GM23338 (cell line): ENCODE data around the gene KIAA1549. TPM values are rescaled to one million over a fixed set of nuclear protein-coding genes. Genes with fewer than 3 reads are reported as not detected.

Source experiments
- ATAC-seq: fragments of 200-7000 bp; cut with Tn5 transposase; 3 replicates; pipeline ENCODE4 v1.9.1; 2020
- DNase-seq: peaks from one replicate; pipeline ENCODE4 v3.0.0-alpha.2; 2015; ENCODE audit warnings: low spot score
- H2AFZ ChIP-seq: fragments of 200-600 bp; sonication (generic); 2 replicates; pipeline ENCODE4 v1.8.0; 2016; ENCODE audit warnings: antibody characterized with exemption, mild to moderate bottlenecking, moderate library complexity
- H3F3A ChIP-seq: fragments of 200-600 bp; sonication (generic); replicated peaks from 2 replicates; pipeline ENCODE4 v1.8.0; 2017; ENCODE audit warnings: antibody characterized with exemption, mixed run types, low read depth
- H3K27ac ChIP-seq: fragments of 200-600 bp; sonication (generic); 2 replicates; pipeline ENCODE4 v1.6.1; 2016; ENCODE audit warnings: low read depth
- H3K27me3 ChIP-seq: fragments of 200-600 bp; sonication (generic); 2 replicates; pipeline ENCODE4 v1.8.0; 2016; ENCODE audit warnings: mild to moderate bottlenecking, mixed run types, moderate library complexity; ENCODE audit not compliant: insufficient read depth
- H3K36me3 ChIP-seq: fragments of 200-600 bp; sonication (generic); 2 replicates; pipeline ENCODE4 v1.8.0; 2016; ENCODE audit warnings: mild to moderate bottlenecking; ENCODE audit not compliant: insufficient read depth
- H3K4me1 ChIP-seq: fragments of 200-600 bp; sonication (generic); 2 replicates; pipeline ENCODE4 v1.8.0; 2016; ENCODE audit warnings: mild to moderate bottlenecking, moderate library complexity; ENCODE audit not compliant: insufficient read depth
- H3K4me2 ChIP-seq: fragments of 200-600 bp; sonication (generic); 2 replicates; pipeline ENCODE4 v1.7.1; 2017; ENCODE audit warnings: mixed run types
- H3K4me3 ChIP-seq: fragments of 200-600 bp; sonication (generic); 2 replicates; pipeline ENCODE4 v1.6.1; 2016; ENCODE audit warnings: mixed run types
- H3K79me2 ChIP-seq: fragments of 200-600 bp; sonication (generic); replicated peaks from 2 replicates; pipeline ENCODE4 v1.8.0; 2017; ENCODE audit warnings: mild to moderate bottlenecking; ENCODE audit not compliant: insufficient read depth
- H3K9me2 ChIP-seq: fragments of 200-600 bp; sonication (generic); 2 replicates; pipeline ENCODE4 v1.8.0; 2017; ENCODE audit not compliant: insufficient read depth
- H4K20me1 ChIP-seq: fragments of 200-600 bp; sonication (generic); replicated peaks from 2 replicates; pipeline ENCODE4 v1.8.0; 2017; ENCODE audit warnings: mild to moderate bottlenecking; ENCODE audit not compliant: insufficient read depth
- H3K27ac Mint-ChIP-seq: 2 replicates; pipeline ENCODE4 v1.8.0; 2020; ENCODE audit warnings: inconsistent platforms, mild to moderate bottlenecking, moderate library complexity, mixed read lengths
- H3K27me3 Mint-ChIP-seq: 3 replicates; pipeline ENCODE4 v1.8.0; 2022; ENCODE audit warnings: low read depth, mild to moderate bottlenecking, moderate library complexity, mixed read lengths, inconsistent platforms; ENCODE audit not compliant: insufficient read depth, poor library complexity
- H3K36me3 Mint-ChIP-seq: 3 replicates; pipeline ENCODE4 v1.8.0; 2021; ENCODE audit warnings: low read depth, mild to moderate bottlenecking, inconsistent platforms, moderate library complexity, mixed read lengths
- H3K4me1 Mint-ChIP-seq: 3 replicates; pipeline ENCODE4 v1.8.0; 2020; ENCODE audit warnings: mild to moderate bottlenecking, inconsistent platforms, mixed read lengths
- H3K4me3 Mint-ChIP-seq: 3 replicates; pipeline ENCODE4 v1.8.0; 2021; ENCODE audit warnings: moderate library complexity, mild to moderate bottlenecking, inconsistent platforms, mixed read lengths
- H3K9me3 Mint-ChIP-seq: 3 replicates; pipeline ENCODE4 v1.8.0; 2020; ENCODE audit warnings: moderate library complexity, mild to moderate bottlenecking, inconsistent platforms, mixed read lengths
- CREB1 ChIP-seq: fragments of 250-450 bp; sonication (Bioruptor Pico); IDR thresholded peaks from 2 replicates; pipeline ENCODE4 v1.5.0; 2020; ENCODE audit warnings: low read depth, mild to moderate bottlenecking, moderate library complexity
- CTCF ChIP-seq, 2 experiments: fragments of 200-600 bp in 1 of 2; sonication (generic) in 1 of 2; conservative IDR thresholded peaks; 2 replicates each; pipeline versions ENCODE4 v1.5.1 to v1.6.1; 2016 to 2017; ENCODE audit warnings: antibody characterized with exemption in 2 of 2, low read depth in 2 of 2, mild to moderate bottlenecking in 2 of 2, moderate library complexity in 1 of 2
- ETS1 ChIP-seq: IDR thresholded peaks from 2 replicates; pipeline ENCODE4 v1.6.1; 2016; ENCODE audit warnings: antibody characterized with exemption
- EZH2 ChIP-seq: fragments of 200-600 bp; sonication (generic); IDR thresholded peaks from one replicate; pipeline ENCODE4 v1.8.0; 2017; ENCODE audit warnings: antibody characterized with exemption, mild to moderate bottlenecking, low read depth; ENCODE audit not compliant: unreplicated experiment
- EZH2phosphoT487 ChIP-seq: fragments of 200-600 bp; sonication (generic); IDR thresholded peaks from one replicate; pipeline ENCODE4 v1.8.1; 2018; ENCODE audit warnings: antibody characterized with exemption; ENCODE audit not compliant: unreplicated experiment
- NANOG ChIP-seq: IDR thresholded peaks from 2 replicates; pipeline ENCODE4 v1.6.1; 2016; ENCODE audit warnings: antibody characterized with exemption, borderline replicate concordance
- POLR2AphosphoS5 ChIP-seq: IDR thresholded peaks from 2 replicates; pipeline ENCODE4 v1.6.1; 2016; ENCODE audit warnings: antibody characterized with exemption, low read depth
- STAT1 ChIP-seq: IDR thresholded peaks from one replicate; pipeline ENCODE4 v1.6.1; 2016; ENCODE audit warnings: antibody characterized with exemption; ENCODE audit not compliant: unreplicated experiment
- ZNF114 ChIP-seq: fragments of 250-450 bp; sonication (Bioruptor Pico); IDR thresholded peaks from 2 replicates; pipeline ENCODE4 v1.5.0; 2020; ENCODE audit warnings: mild to moderate bottlenecking, moderate library complexity
- ZNF331 ChIP-seq: fragments of 250-450 bp; sonication (Bioruptor Pico); IDR thresholded peaks from 2 replicates; pipeline ENCODE4 v1.5.0; 2020; ENCODE audit warnings: low read depth, mild to moderate bottlenecking, moderate library complexity
- ZNF462 ChIP-seq: fragments of 250-450 bp; sonication (Bioruptor Pico); IDR thresholded peaks from 2 replicates; pipeline ENCODE4 v1.5.0; 2020; ENCODE audit warnings: mild to moderate bottlenecking, moderate library complexity
- polyA plus RNA-seq: library from polyadenylated mRNA; unstranded; fragments of >200 nt; fragmentation: Nextera tagmentation; extraction: Ambion mirVana; gene quantifications from 2 replicates; pipeline ENCODE4 v1.2.1, GENCODE V29; 2016
- total RNA-seq: library from RNA; depleted of rRNA; stranded (reverse); fragments of >200 nt; shearing (Covaris generic); gene quantifications from 2 replicates; pipeline ENCODE4 v1.2.3, GENCODE V29; 2014

KIAA1549 gene
- total and polyA plus RNA-seq, 2 experiments from 2014 or later, result 3.6 to 13.5 TPM

GRCh38 chr7:138943061-138943460, 38.1 kb downstream of the KIAA1549 start:
- H3K9me2 ChIP-seq, result no peaks in the 10 kb centered on the region
- H3K27ac ChIP-seq, result no peak overlapping the region
- H3F3A ChIP-seq, result no peaks in the 10 kb centered on the region; the same call in 1 of the 2 replicates
- Mint-ChIP-seq H3K27ac (no peak overlapping the region), H3K27me3 (peaks cover 9% of the 10 kb centered on the region), H3K4me1 (peaks cover 32% of the 10 kb centered on the region), H3K4me3 (no peak overlapping the region), H3K36me3 (0 out of 3 replicates have a peak, but pooled peaks cover 2% of the 10 kb centered on the region), H3K9me3 (no peaks in the 10 kb centered on the region)
- no peak overlapping the region for H2AFZ ChIP-seq
- H3K4me1 ChIP-seq, result peaks cover 23% of the 10 kb centered on the region
- DNase-seq, result no peak
- ATAC-seq, result no peak
- H4K20me1 ChIP-seq, result peaks cover 22% of the 10 kb centered on the region
- peaks cover 70% of the 10 kb centered on the region for H3K79me2 ChIP-seq
- H3K4me3 ChIP-seq, result no peak overlapping the region
- H3K4me2 ChIP-seq, result no peak overlapping the region
- TF ChIP-seq ETS1, result no peak
- no peak for TF ChIP-seq EZH2
- TF ChIP-seq CREB1 (CRISPR knock-in tag), result no peak
- TF ChIP-seq POLR2AphosphoS5, result no peak
- TF ChIP-seq NANOG, result no peak
- TF ChIP-seq ZNF331 (CRISPR knock-in tag), result no peak
- no peak for TF ChIP-seq ZNF114
- no peak for TF ChIP-seq CTCF (conservative IDR thresholded peaks at IDR 0.05; ENCODE audit: low read depth in 2 of 2)
- TF ChIP-seq EZH2phosphoT487, result no peak
- no peak for TF ChIP-seq STAT1
- no peak for TF ChIP-seq ZNF462 (CRISPR knock-in tag)
- no peaks in the 10 kb centered on the region for H3K36me3 ChIP-seq
- no peaks in the 10 kb centered on the region for H3K27me3 ChIP-seq
